TTC549 (cell line): ENCODE results near the gene LRRC74A.

Experiments
- FAIRE-seq: peaks from 2 replicates; lab custom pipeline; 2012; peaks lifted over from hg19 to GRCh38; lab: Jason Lieb, UNC

The LRRC74A gene

DNA sequence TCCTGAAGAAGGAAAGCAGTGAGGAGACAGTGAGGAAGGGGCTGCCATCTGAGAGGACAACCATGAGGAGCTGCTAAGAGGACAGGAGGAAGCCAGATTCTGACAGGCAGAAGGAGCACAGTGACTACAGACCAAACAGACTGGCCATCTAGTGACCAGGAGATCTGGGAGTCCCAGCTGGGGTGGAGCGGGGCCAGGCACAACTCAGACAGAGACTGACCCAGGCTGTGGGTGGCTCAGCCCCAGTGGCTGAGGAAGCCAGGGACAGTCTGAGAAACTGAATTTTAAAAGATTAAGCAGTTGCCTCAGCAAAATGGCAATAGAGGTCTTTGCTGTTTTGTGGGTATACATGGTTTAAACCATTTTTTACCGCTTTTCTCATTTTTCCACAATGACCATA is 28.9 kb downstream of the LRRC74A start:
- FAIRE-seq: no peak

GRCh38 chr14:76856769-76857168 is 30.6 kb downstream of the LRRC74A start:
- FAIRE-seq: no peak

DNA sequence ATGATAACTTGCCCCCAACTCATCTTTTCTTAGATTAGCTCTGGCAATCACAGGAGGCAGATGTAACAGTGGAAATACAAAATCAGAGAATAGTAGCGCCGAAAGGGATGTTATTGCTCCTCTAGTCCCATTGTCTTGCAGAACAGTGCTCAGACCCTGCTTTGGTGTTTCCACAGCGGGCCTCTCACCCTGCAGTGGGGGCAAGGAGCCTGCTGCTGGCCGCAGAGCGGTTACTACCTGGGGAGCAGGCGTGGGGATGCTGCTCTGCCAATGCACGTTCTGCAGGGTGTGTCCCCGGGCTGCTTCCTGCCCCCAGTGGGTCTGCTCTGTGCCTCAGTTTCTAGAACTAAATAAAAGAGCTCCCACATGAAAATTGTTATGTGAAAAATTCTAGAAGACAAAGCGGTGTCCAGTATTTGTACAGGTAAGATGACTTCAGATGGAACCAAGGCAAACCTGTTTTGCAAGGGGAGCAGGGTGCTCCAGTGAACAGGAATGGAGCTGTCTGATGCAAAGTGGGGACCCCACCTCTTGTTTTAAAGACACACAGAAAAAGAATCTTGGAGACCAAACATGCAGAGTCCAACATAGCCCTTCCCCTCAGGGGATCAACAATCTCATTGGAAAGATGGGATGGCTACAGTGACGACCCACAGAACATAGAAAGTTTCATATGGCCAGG is 35.5 kb downstream of the LRRC74A start:
- FAIRE-seq: no peak

- no peak for FAIRE-seq
Observed at GRCh38 chr14:76862546-76863282, 36.5 kb downstream of the LRRC74A start.

DNA sequence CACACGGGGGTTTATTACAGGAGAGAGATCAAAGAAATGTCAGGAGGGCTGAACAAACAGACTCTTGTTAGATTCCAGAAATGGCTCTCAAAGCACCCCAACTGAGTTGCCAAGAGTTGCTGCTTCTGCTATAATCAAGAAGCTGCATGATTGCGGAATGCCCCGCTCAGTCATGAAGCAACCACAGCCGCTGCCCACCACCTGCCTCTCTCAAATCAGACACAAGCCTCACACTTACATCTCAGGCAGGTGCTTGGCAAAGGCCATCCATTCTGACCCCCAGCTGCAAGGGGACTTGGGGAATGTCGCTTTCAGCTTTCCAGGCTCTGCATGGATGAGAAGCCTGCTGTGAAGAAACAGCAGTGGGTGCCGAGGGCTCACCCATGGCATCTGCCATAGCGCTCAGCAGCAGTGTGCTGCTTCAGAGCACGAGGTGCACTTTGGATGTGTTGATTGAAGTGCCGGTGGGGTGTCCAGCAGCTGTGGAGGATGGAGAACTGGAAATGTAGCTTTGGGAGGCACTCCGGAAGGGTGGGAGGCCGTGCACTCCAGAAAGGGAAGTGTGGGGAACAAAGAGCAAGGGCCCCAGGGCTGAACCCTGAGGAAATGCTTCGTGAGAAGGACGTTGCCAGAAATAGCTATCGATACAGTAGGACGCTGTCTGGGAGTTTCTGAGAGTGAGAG is 37.7 kb downstream of the LRRC74A start:
- FAIRE-seq: no peak

GRCh38 chr14:76866456-76866855 is 40.2 kb downstream of the LRRC74A start:
- FAIRE-seq: no peak

GRCh38 chr14:76867516-76868453 is 41.6 kb downstream of the LRRC74A start:
- FAIRE-seq: no peak

DNA sequence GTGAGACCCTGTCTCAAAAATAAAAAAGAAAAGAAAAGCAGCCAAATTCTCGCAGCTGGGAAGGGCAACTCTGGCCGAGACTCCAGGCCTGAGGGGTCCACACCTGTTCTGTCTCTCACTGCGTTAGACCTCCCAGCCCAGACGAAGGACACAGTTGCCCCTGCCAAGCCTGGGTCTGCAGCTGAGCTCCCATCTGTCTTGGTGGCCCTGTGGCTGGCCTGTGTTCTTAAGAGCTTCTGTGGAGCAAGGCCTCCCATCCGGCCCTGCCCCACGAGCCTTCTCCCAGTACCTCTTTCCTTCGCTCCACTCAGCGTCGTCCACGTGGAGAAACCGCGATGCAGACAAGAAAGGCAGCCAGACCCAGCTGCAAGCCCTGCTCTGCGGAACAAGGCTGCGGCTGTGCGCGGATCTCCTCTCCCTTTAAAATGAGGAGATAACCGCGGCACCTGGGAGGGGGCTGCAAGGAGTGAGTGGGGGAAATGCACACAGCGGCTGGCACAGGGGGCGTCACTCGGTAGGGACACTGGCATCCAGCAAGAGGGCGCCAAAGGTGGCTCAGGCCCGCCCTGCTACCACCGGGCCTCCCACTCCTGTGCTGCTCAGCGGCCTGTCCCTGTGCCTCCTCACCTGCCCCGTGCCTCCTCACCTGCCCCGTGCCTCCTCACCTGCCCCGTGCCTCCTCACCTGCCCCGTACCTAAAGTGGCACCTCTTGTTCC is 42.4 kb downstream of the LRRC74A start:
- FAIRE-seq: no peak

DNA sequence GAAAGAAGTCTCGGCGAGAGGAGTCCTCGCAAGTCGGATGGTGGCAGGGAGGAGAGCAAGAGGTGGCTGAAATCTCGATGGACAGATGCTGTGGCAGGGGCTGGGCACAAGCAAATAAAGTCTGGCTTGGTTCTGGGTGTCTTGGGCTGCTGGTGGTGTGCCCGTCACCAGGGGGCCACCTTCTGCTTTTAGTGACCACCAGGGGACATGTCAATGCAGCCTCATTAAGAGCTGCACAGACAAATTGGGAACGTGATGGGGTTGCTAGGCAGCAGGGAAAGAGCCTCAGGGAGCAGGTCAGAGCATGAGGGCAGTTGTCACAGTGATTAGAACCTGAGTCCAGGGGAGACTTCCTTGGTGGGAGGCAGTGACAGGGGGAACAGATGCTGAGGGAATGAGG is 44.0 kb downstream of the LRRC74A start:
- no peak for FAIRE-seq

DNA sequence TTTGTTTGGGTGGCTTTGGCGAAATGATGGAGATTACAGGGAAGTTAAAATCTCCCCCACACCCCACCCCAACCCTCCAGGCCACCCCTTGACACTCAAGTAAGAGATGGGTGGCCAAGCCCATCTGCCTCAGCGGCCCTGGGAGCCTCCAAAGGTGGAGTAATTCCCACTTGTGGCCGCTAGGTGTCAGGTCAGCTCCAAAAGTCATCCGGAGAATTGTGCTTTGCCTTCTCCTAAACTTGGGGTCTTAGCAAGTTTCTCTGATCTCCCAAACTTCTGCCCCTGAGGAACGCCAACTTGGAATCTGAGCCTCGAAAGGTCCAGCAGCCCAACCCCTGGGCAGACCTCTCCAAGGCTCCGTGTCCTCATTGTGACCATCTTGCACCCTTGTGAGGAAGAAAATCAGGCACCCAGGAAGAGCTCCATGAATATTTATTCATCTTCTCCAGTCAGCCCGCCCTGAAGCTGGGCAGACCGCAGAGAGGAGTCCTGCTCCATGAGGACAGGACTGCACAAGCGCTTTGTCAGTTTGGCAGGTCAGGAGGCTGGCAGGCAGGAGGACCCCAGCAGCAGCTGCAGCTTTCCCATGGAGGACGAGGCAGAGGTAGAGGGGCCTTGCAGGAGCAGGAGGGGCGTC is 46.7 kb downstream of the LRRC74A start:
- FAIRE-seq: no peak

- FAIRE-seq: no peak
Observed at GRCh38 chr14:76874734-76875133, 48.5 kb downstream of the LRRC74A start.

GRCh38 chr14:76876076-76876475 is 49.9 kb downstream of the LRRC74A start:
- FAIRE-seq: peak; percentile 19

DNA sequence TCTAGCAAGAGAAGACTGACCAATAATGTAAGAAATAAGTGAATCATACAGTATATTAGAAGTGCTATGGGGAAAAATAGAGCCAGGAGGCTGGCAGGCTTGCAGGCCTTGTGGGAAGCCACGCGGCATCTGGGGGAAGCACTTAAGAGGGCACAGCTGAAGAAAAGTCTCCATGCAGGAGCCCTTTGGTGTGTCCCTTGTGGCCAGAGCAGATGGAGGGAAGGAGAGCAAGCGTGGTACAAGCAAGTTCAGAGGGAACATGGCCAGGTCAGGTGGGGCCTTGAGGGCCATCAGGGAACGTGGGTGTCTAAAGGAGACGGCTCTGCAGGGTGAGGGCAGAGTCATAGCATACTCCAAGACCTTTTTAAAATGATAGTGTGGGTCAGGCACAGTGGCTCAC is 51.7 kb downstream of the LRRC74A start:
- no peak for FAIRE-seq

GRCh38 chr14:76880449-76880848 is 54.2 kb downstream of the LRRC74A start:
- FAIRE-seq: no peak

DNA sequence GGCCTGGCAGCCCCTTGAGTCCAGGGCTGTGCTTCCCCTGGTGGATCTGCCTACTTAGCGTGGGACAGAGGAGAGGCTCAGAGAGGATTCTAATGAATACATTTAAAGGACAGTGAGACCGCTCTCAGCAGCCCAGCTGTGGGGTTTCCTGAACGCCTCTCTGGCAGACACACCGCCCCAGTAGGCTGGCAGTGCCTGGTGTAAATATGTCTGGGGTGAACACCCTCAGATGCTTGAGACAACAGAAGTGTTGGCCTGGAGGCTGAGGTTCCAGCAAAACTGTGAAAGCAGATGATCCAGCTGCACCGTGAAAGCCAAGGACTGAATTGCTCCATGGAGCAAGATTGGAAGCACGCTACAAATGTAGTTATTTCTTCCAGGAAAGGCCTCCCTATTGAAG is 55.1 kb downstream of the LRRC74A start:
- FAIRE-seq: no peak

- FAIRE-seq: no peak
Observed at GRCh38 chr14:76882651-76883050, 56.4 kb downstream of the LRRC74A start.

- no peak for FAIRE-seq
Observed at GRCh38 chr14:76883447-76883846, 57.2 kb downstream of the LRRC74A start.

DNA sequence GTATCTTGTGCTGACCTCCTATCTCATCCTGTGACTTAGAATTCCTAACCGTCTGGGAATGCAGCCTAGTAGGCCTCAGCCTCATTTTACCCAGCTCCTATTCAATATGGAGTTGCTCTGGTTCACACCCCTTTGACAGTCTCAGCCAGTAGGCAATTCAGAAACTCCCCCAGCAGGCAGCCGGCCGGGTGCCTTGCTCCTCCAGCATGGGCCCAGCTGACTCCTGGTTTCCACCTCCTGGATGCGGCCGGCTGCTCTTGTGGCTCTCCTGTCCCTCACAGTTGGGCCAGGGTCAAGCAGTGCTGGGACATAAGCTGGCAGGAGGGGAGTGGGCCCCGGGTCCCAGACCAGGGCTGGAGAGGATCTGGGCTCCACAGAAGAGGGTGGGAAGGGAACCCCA is 58.2 kb downstream of the LRRC74A start:
- FAIRE-seq: no peak

DNA sequence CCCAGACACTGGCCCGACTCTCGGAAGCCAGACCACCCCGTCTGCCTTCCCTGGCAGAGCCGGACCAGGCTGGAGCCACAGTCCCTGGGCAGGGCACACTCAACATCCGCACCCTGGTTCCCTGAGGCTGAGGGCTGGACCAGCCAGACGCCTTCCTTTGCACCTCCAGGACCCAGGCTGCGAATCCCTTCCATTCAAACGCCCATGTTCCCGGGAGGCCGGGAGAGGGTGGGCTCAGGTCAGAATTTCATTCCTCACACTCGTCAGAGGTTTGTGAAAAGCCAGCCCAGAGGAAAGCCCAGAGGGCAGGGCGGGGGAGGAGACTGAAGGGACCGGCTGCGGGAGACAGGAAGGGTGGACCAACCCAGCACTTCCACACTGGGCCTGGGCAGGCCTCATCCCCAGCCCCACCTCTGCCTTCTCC is 58.7 kb downstream of the LRRC74A start:
- no peak for FAIRE-seq

DNA sequence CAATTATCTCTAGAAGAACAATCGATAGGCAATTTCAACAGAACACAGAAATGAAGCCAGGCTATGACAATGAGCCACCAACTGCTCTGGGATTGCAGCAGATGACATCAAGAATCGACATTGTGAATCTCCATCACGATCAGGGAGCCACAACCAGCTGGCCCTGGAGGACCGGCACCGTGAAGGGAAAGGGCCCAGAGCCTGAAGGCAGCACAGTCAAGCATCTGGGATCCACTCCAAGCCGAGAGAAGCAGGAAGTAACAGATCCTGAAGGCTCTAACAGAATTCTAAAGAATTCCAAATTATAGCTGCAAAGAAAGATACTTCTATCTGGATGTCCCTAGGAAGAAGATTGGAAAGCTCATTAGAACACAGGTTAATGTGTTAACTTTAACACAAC is 61.0 kb downstream of the LRRC74A start:
- FAIRE-seq: no peak

DNA sequence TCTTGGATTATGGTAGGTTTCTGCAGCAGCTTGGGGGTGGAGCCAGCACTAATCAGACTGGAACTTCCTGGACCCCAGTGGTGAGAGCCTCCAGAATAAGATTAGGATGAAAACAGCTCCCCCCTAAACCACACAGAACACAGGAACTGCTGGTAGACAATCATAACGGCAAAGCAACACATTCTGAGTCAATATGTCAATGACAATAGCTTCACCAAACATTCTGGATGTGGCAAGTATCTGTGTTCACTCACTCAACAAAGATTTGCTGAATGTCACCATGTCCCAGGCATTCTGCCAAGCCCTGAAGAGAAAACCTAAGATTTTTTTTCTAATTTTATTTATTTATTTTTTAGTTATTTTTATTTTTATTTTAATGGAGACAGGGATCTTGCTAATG is 65.2 kb downstream of the LRRC74A start:
- no peak for FAIRE-seq
